HG03558 (cell line): Measurements from ENCODE around the gene SOAT2.

Experiments used
- ATAC-seq: cut with Tn5 transposase; IDR thresholded peaks from one replicate; pipeline ENCODE4 v1.9.1; 2021; ENCODE audit warnings: moderate number of reproducible peaks; ENCODE audit not compliant: unreplicated experiment; ENCODE audit errors: extremely low read depth

The SOAT2 gene, protein sequence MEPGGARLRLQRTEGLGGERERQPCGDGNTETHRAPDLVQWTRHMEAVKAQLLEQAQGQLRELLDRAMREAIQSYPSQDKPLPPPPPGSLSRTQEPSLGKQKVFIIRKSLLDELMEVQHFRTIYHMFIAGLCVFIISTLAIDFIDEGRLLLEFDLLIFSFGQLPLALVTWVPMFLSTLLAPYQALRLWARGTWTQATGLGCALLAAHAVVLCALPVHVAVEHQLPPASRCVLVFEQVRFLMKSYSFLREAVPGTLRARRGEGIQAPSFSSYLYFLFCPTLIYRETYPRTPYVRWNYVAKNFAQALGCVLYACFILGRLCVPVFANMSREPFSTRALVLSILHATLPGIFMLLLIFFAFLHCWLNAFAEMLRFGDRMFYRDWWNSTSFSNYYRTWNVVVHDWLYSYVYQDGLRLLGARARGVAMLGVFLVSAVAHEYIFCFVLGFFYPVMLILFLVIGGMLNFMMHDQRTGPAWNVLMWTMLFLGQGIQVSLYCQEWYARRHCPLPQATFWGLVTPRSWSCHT

DNA sequence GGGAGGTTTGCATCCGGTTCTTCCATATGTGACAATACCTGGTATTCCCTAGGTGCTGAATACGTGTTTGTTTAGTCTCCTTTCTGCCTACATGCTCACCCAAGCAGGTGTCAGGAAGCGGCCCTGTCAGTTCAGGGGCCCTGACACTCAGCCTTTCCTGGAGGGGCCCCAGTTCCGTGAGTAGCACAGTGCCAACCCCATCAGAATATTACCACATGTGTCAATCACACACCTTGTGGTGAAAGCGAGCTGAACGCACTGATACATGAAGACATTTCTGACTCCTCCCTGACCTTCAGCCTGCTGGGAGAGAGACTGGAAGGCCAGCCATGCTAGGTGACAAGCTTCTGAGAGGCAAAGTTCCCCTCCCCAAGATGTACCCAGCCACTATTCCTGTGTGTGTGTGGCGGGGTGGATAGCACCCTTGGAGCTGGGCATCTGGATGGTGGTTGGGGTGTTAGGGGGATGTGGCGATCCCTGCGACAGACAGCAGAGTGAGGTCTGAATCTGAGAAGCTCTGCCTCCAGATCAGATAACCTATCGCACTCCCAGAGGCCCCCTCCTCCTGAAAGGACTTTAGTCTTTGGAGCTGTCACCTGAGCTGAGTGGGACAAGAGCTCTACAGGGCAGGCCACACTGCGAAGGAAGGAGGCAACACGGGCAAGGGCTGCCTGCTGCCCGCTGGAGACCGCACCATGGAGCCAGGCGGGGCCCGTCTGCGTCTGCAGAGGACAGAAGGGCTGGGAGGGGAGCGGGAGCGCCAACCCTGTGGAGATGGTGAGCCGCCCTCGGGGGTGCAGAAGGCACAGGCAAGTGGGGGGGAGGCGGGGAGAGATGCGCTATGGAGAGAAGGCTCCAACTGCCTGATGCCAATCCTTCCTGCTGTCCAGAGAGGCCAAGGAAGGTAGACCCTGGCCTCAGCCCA lies at the start of gene SOAT2:
SOAT2 (plus strand) TSS at position 604 of the 925 bp plus-strand sequence; CDS start at position 696, 92 bp downstream.
- ATAC-seq, result no peak

DNA sequence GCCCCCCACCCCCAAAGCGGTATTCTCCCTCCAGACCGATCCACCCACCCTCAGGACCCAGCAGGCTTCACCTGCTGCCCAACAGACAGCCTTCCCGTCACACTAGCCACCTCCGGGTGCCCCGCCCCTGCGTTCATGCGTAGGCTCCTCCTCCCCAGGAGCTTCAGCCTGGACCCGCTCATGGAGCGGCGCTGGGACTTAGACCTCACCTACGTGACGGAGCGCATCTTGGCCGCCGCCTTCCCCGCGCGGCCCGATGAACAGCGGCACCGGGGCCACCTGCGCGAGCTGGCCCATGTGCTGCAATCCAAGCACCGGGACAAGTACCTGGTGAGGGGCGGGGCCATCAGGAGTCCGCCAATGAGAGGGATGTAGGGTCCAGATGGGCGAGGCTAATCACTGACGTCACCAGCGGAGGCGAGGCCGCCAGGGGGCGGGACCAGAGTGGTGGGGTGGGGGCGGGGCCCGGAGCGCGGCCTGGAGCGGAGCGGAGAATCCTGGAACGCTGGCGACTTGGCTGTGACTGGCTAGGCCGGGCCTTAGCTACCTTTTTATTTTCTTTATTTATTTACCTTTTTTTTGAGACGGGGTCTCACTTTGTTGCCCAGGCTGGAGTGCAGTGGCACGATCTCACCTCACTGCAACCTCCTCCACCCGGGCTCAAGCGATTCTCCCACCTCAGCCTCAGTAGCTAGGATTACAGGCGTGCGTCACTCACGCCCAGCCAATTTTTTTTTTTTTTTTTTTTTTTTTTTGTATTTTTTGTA lies 49.0 kb upstream of the SOAT2 start:
- no peak for ATAC-seq

DNA sequence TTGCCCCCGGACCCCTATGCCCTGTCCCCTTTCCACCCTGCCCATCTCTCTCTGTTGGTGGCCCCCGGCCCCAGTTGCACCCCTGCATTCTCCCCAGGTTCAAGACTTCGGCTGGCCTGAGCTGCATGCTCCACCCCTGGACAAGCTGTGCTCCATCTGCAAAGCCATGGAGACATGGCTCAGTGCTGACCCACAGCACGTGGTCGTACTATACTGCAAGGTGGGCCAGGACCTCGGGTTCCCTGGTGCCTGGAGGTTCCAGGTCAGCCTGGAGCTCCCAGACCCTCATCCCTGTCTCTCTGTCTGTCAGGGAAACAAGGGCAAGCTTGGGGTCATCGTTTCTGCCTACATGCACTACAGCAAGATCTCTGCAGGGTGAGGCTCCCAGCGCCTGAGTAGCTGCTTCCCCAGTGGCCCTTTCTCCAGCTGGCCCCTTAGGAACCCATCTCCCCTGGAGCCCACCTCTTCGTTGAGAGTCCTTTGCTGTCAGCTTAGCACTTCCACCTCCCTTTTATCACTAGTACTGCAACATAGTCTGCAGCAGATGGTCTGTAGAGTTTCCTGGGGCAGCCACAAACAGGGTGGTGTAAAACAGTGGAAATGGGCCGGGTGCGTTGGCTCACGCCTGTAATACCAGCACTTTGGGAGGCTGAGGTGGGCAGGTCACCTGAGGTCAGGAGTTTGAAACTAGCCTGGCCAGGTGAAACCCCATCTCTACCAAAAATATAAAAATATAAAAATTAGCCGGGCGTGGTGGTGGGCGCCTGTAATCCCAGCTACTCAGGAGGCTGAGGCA lies 47.6 kb upstream of the SOAT2 start:
- ATAC-seq, result no peak

DNA sequence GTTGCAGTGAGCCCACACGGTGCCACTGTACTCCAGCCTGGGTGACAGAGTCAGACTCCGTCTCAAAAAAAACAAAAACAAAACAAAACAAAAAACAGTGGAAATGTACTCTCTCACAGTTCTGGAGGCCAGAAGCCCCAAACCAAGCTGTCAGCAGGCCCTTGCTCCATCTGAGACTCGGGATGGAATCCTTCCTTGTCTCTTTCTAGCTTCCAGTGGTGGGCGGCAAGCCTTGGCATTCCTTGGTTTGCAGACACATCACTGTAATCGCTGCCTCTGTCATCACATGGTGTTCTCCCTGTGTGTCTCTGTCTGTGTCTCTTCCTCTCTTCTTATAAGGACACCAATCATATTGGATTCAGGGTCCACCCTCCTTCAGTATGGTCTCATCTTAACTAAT lies 47.0 kb upstream of the SOAT2 start:
- ATAC-seq, result no peak

DNA sequence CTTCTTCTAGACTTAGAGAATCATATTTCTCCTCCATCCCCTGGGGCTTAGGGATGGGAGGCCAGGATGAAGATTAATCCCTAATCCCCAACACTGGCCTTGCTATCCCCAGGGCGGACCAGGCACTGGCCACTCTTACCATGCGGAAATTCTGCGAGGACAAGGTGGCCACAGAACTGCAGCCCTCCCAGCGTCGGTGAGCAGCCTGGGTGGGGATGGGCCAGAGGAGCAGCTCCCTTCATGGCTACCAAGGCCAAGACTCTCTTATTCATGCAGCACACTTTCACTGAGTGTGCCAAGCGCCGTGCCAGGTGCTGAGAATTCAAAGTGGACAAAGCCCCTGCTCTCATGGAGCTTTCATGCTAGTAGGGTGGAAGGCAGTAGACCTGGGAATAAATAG lies 46.4 kb upstream of the SOAT2 start:
- no peak for ATAC-seq

DNA sequence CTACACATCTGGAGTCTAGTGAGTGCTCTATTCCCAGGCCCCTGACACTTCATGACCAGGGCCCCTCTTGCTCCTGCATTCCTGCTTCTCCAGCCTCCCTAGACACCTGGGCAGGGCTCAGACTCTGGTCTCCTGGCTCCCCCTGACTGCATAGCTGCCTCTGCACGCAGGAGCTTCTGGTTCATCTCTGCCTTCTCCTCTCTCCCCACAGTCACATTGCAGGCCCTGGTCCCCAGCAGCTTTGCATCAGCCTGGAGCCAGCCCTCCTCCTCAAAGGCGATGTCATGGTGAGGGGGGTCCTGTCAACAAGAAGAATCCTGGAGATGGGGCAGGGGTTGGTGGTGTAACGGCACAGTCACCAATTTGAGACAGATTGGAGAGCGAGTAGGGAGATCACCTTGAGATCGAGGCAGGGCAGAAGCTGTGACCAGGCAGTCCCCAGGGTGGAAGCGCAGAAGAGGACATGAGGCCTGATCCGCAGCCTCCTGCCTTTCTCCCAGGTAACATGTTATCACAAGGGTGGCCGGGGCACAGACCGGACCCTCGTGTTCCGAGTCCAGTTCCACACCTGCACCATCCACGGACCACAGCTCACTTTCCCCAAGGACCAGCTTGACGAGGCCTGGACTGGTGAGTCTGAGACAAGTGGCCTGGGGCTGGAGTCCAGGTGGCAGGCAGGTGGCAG lies 45.3 kb upstream of the SOAT2 start:
- no peak for ATAC-seq

DNA sequence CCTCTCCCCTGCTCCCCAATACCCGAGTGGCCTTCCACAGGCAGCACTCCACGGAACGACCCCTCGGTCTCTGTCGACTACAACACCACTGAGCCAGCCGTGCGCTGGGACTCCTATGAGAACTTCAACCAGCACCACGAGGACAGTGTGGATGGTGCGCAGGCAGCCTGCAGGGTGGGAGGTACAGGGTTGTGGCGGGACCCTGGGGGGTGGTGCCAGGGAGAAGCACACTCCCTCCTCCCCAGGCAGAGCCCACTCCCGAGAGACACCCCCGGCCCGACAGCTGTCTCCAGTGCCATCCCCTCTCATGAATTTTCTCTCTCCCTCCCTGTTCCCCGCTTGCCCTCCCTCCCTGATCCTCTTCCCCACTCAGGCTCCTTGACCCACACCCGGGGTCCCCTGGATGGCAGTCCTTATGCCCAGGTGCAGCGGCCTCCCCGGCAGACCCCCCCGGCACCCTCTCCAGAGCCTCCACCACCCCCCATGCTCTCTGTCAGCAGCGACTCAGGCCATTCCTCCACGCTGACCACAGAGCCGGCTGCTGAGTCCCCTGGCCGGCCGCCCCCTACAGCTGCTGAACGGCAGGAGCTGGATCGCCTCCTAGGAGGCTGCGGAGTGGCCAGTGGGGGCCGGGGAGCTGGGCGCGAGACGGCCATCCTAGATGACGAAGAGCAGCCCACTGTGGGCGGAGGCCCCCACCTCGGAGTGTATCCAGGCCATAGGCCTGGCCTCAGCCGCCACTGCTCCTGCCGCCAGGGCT lies 44.4 kb upstream of the SOAT2 start:
- ATAC-seq, result no peak

DNA sequence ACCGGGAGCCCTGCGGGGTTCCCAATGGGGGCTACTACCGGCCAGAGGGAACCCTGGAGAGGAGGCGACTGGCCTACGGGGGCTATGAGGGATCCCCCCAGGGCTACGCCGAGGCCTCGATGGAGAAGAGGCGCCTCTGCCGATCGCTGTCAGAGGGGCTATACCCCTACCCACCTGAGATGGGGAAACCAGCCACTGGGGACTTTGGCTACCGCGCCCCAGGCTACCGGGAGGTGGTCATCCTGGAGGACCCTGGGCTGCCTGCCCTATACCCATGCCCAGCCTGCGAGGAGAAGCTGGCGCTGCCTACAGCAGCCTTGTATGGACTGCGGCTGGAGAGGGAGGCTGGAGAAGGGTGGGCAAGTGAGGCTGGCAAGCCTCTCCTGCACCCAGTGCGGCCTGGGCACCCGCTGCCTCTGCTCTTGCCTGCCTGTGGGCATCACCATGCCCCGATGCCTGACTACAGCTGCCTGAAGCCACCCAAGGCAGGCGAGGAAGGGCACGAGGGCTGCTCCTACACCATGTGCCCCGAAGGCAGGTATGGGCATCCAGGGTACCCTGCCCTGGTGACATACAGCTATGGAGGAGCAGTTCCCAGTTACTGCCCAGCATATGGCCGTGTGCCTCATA lies 43.7 kb upstream of the SOAT2 start:
- ATAC-seq, result no peak

DNA sequence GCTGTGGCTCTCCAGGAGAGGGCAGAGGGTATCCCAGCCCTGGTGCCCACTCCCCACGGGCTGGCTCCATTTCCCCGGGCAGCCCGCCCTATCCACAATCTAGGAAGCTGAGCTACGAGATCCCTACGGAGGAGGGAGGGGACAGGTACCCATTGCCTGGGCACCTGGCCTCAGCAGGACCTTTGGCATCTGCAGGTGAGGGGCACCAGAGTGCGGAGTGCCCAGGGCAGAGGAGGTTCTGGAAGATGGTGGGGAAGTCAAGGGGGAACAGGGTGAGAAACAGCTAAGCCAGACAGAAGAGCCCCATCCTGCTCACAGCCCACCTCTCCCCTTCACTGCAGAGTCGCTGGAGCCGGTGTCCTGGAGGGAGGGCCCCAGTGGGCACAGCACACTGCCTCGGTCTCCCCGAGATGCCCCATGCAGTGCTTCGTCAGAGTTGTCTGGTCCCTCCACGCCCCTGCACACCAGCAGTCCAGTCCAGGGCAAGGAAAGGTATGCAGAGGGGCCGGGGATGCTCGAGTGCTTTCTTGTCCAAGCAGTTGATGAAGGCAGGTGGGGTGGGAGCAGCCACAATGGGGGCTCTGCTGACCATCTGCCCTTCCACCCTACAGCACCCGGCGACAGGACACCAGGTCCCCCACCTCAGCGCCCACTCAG lies 43.1 kb upstream of the SOAT2 start:
- ATAC-seq, result no peak

DNA sequence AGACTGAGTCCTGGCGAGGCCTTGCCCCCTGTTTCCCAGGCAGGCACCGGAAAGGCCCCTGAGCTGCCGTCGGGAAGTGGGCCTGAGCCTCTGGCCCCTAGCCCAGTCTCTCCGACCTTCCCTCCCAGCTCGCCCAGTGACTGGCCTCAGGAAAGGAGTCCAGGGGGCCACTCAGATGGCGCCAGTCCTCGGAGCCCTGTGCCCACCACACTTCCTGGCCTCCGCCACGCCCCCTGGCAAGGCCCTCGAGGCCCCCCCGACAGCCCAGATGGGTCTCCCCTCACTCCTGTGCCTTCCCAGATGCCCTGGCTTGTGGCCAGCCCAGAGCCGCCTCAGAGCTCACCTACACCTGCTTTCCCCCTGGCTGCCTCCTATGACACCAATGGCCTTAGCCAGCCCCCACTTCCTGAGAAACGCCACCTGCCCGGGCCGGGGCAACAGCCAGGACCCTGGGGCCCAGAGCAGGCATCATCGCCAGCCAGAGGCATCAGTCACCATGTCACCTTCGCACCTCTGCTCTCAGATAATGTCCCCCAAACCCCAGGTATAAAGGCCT lies 42.5 kb upstream of the SOAT2 start:
- no peak for ATAC-seq

DNA sequence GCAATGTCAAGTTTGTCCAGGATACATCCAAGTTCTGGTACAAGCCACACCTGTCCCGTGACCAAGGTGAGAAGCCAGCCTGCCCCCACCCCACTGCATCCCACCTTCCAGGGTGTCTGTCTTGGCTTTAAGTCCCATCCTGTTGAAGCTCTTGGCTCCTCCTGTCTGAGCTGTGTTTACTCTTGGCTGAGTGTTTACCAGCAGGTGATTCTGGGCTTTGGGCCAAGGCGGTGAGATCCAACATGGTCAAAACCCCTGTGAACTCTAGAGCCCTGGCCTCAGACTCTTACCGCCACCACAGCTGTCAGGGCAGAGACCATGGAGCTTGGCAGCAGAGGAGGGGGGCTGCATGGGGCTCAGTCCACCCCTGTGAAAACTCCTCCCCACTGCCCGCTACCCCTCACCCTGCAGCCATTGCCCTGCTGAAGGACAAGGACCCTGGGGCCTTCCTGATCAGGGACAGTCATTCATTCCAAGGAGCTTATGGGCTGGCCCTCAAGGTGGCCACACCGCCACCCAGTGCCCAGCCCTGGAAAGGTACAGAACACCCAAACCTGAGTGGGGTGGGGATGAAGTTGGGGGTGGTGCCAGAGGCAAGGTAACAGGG lies 41.8 kb upstream of the SOAT2 start:
- ATAC-seq, result no peak

DNA sequence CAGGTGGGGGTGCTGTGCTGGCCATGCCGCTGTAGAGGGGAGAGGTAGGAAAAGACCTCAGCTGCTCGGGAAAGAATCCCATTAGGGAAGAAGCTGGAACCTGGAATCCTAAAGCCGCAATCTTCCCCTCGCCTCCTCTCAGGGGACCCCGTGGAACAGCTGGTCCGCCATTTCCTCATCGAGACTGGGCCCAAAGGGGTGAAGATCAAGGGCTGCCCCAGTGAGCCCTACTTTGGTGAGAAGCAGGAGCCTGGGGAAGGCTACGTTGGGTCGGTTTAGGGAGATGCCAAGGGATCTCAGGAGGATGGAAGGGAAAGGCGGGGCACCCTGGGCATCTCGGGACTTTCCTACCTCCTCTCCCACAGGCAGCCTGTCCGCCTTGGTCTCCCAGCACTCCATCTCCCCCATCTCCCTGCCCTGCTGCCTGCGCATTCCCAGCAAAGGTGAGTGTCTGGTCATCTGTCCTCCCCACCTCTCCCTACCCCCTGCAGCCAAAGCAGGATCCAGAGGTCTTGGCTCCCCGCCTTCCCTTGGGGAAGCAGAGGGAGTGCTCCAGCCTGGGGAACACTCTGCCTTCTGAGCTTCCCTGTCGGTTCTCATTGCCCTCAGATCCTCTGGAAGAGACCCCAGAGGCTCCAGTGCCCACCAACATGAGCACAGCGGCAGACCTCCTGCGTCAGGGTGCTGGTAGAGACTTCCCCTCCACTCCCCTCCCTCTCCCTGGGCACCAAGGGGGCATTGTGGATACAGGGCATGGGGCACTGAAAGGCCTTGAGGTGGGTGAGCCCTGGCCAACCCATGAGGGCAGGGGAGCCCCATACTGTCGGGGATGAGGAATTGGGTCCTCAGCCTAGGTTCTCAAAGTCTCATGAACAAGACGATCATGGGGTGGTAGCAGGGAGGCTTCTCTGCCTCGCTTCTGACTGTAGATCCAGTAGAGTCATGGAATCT lies 41.0 kb upstream of the SOAT2 start:
- no peak for ATAC-seq

DNA sequence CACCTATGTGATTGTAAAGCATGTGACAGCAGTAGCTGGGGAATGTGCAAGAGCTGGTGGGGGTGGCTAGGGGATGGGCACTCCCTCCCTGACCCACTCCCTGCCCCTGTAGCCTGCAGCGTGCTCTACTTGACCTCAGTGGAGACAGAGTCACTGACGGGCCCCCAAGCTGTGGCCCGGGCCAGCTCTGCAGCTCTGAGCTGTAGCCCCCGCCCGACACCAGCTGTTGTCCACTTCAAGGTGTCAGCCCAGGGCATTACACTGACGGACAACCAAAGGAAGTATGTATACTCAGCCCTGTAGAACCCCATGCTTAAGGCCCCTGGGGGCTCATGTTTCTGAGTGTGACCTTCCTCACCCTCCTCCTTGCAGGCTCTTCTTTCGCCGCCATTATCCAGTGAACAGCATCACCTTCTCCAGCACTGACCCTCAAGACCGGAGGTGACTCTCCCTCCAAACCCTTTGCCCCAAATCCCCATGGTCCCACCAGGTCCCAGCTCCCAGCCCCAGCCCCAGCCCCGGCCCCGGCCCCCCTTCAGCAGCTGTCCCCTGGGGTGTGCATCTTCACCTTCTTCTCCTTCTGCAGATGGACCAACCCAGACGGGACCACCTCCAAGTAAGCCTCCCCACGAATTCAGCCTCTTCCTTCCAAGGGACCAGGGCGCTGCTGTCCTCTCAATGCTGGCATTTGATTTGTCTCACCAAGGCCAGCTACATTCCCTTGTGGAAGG lies 40.1 kb upstream of the SOAT2 start:
- ATAC-seq, result no peak

DNA sequence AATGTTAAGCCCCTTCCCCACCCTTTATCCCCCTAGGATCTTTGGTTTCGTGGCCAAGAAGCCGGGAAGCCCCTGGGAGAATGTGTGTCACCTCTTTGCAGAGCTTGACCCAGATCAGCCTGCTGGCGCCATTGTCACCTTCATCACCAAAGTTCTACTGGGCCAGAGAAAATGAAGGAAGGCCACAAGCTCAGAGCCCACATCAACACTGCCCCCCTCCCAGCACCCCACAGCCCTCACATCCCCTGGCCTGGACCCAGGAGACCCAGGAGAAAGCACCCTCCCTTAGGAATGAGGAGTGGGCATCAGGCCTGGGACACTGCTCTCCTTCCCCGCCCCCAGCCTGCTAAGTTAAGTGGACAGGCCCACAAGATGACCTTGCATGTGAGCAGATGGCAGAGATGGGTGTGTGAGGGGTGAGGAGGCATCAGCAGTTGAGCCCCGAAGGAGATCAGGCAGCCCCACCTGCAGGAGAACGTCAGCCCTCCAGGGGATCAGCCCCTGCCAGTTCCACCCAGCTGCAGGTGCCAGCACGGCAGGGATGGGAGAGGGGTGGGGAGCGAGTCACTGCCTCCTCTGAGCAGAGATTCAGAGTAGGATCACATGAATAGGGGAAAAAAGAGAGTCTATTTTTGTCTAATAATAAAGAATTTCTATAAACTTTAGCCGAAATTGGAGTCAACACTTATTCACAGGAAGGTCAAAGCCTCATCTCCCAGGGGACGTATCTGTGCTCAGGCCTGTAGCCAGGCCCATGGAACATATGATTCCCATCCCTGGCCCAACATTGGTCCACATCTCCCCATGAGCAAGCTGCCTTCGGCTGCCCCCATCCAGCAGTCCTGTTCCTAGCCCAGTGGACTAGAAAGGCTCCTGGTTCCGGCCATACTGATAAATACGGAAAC lies 39.3 kb upstream of the SOAT2 start:
- no peak for ATAC-seq
